Activated CD8-positive, alpha-beta T cell treated with anti-CD3 and anti-CD28 coated beads, Interleukin-2, amount 10 ng/mL, durations not matched to agents 7 days and 5 days (primary cell): ENCODE results near the gene MTCH2. TPM values are rescaled to one million over a fixed set of nuclear protein-coding genes. Genes with fewer than 3 reads are reported as not detected.

ENCODE experiments used
- ATAC-seq: fragments of 150-1000 bp; cut with Tn5 transposase; one replicate; pipeline ENCODE4 v1.10.0; 2021; ENCODE audit warnings: moderate library complexity
- CTCF ChIA-PET: fragments of 350-600 bp; sonication (Branson Sonifier 250); formaldehyde crosslinking; loops from one replicate; lab custom pipeline; 2021; ENCODE audit warnings: antibody characterized with exemption; lab: Charles Lee
- POLR2A ChIA-PET: fragments of 350-600 bp; sonication (Branson Sonifier 250); formaldehyde crosslinking; loops from one replicate; lab custom pipeline; 2021; ENCODE audit warnings: antibody characterized with exemption; lab: Charles Lee
- DNase-seq: peaks from one replicate; pipeline ENCODE4 v3.0.0-alpha.2; 2020
- H3K27ac Mint-ChIP-seq: one replicate; pipeline ENCODE4 v1.8.0; 2021; ENCODE audit warnings: mild to moderate bottlenecking, mixed read lengths
- H3K27me3 Mint-ChIP-seq: one replicate; pipeline ENCODE4 v1.8.0; 2021; ENCODE audit warnings: low read depth, mixed read lengths
- H3K36me3 Mint-ChIP-seq: one replicate; pipeline ENCODE4 v1.8.0; 2021; ENCODE audit warnings: low read depth, mixed read lengths
- H3K4me1 Mint-ChIP-seq: one replicate; pipeline ENCODE4 v1.8.0; 2021; ENCODE audit warnings: low read depth, mixed read lengths
- H3K4me3 Mint-ChIP-seq: one replicate; pipeline ENCODE4 v1.8.0; 2021; ENCODE audit warnings: mild to moderate bottlenecking, mixed read lengths
- H3K9me3 Mint-ChIP-seq: one replicate; pipeline ENCODE4 v1.8.0; 2022; ENCODE audit warnings: mixed read lengths; ENCODE audit not compliant: insufficient read depth
- total RNA-seq, 2 experiments: library from RNA; stranded (reverse); gene quantifications; one replicate each; pipeline ENCODE4 v1.2.3, GENCODE V29; 2021

The MTCH2 gene
- total RNA-seq, 2 experiments from 2014 or later: 110 to 115 TPM

DNA sequence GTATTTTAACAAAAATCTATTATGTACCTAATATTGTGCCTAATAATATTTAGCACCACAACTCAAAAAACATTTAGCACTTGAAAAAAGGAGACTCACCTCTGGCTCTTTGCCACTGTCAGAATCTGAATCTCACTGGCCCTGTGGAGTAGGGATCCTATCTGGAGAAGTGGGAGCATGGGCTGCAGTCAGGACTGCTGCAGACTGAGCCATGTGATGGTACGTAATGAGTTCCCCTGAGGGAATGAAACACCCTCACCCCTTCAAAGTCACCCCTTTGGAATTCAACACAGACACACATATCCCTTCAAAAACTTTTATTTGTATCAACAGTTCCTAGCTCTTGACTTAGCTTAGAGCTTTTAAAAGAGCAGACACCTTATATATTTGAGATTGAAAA lies 70.5 kb downstream of the MTCH2 start:
- DNase-seq (no peak), ATAC-seq (no peak)
- Mint-ChIP-seq H3K36me3 (peaks cover 64% of the 10 kb centered on the region), H3K4me3 (no peak overlapping the region), H3K4me1 (peaks cover 5% of the 10 kb centered on the region), H3K27ac (no peak overlapping the region), H3K9me3 (no peaks in the 10 kb centered on the region), H3K27me3 (no peaks in the 10 kb centered on the region)
- CTCF ChIA-PET: interaction anchor here (1.0 kb wide), 1 partner anchor 19 kb away, joined by 3 read pairs; the partner anchor contains the start of gene CELF1
- POLR2A ChIA-PET: no interaction called here

DNA sequence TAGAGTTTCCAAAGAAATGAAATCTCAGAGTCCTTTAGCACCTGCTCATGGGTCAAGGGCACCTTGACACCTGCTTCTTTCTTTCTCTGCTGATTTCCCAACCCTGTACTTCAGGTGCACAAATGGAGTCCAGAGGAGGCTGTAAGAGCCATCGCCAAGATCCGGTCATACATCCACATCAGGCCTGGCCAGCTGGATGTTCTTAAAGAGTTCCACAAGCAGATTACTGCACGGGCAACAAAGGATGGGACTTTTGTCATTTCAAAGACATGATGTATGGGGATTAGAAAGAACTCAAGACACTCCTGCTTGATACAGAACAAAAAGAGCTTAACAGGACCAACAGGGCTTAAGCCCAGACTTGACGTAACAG lies 71.0 kb downstream of the MTCH2 start:
- ATAC-seq: no peak
- CTCF ChIA-PET: interaction anchor here (1.0 kb wide), 1 partner anchor 18 kb away, joined by 3 read pairs; the partner anchor contains the start of gene CELF1
- Mint-ChIP-seq H3K4me3 (no peak overlapping the region), H3K4me1 (peaks cover 8% of the 10 kb centered on the region), H3K27ac (no peak overlapping the region), H3K27me3 (no peaks in the 10 kb centered on the region), H3K9me3 (no peaks in the 10 kb centered on the region), H3K36me3 (peaks cover 59% of the 10 kb centered on the region)
- POLR2A ChIA-PET: no interaction called here
- no peak for DNase-seq

DNA sequence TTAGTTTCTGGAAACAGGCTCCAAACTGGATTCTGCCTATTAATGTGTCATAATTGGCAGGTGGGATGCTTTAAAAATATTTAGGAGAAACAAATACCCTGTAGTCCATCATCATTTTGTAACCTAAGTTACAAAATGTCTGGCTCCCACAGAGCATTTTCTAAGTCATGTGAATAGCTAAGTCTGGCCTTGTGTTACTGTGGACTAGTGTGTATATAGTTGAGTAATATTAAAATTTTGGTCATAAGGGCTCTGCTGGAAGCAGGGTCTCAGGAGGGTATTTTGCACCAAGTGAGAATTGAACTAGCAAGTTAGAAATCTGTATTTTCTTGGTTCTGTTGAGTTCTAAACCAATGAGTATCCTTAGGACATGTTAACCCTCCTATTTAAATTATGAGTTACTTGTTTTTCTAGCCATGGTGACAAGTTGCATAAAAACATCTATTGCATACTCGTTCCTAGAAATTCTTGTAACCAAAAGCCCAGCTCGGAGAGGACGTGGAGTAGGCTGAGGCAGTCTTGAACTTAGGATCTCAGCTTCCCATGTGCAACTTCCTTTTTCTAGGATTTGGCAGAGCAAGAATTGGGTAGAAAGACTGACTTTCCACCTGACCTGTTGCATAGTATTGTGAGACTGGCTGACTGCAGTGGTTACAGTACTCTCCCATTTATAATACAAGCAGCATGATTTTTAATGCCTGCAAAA lies 71.6 kb downstream of the MTCH2 start:
- peaks cover 56% of the 10 kb centered on the region for H3K36me3 Mint-ChIP-seq
- ATAC-seq (no peak), DNase-seq (no peak)
- no peaks in the 10 kb centered on the region for H3K9me3 Mint-ChIP-seq
- H3K4me3 Mint-ChIP-seq: no peak overlapping the region
- POLR2A ChIA-PET: no interaction called here
- no peaks in the 10 kb centered on the region for H3K27me3 Mint-ChIP-seq
- H3K27ac Mint-ChIP-seq: no peak overlapping the region
- H3K4me1 Mint-ChIP-seq: peaks cover 12% of the 10 kb centered on the region
- CTCF ChIA-PET: interaction anchor here (0.9 to 1.0 kb wide), 2 partner anchors 18 kb away, joined by 3 read pairs; partner anchors contain the start of gene CELF1

DNA sequence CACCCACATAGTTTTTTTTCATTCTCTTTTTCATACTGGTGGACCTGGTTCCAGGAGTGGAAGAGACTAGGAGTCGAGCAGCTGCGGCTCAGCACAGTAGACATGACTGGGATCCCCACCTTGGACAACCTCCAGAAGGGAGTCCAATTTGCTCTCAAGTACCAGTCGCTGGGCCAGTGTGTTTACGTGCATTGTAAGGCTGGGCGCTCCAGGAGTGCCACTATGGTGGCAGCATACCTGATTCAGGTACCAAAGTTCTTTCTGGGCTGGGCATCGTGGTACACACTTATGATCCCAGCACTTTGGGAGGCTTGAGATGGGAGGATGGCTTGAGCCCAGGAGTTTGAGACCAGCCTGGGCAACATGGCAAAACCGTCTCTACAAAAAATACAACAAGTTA lies 72.7 kb downstream of the MTCH2 start:
- POLR2A ChIA-PET: no interaction called here
- Mint-ChIP-seq H3K9me3 (no peaks in the 10 kb centered on the region), H3K36me3 (peaks cover 48% of the 10 kb centered on the region), H3K27ac (no peak overlapping the region), H3K4me3 (no peak overlapping the region), H3K27me3 (no peaks in the 10 kb centered on the region), H3K4me1 (peaks cover 15% of the 10 kb centered on the region)
- DNase-seq (no peak), ATAC-seq (no peak)
- CTCF ChIA-PET: interaction anchor here (0.9 kb wide), 1 partner anchor 17 kb away, joined by 3 read pairs; the partner anchor contains the start of gene CELF1

Other genes starting within 250 kb of the MTCH2 start
- 10 to 100 TPM; 19.2 to 20.0 TPM for gene SLC39A13, start 234.0 kb downstream of the MTCH2 start, total RNA-seq
- 100 to 1,000 TPM; 179 TPM for gene PSMC3, start 216.1 kb downstream of the MTCH2 start, total RNA-seq
- 1 to 10 TPM in 1 of 2 experiments, under 1 TPM in 1; 0.45 to 1.2 TPM for gene RAPSN, start 193.4 kb downstream of the MTCH2 start, total RNA-seq
- gene CELF1, start 89.4 kb downstream of the MTCH2 start, total RNA-seq: 100 to 1,000 TPM; 104 to 111 TPM
- 10 to 100 TPM; 44.5 to 44.7 TPM for gene PTPMT1, start 77.0 kb downstream of the MTCH2 start, total RNA-seq
- 10 to 100 TPM; 17.7 to 20.7 TPM for gene KBTBD4, start 63.6 kb downstream of the MTCH2 start, total RNA-seq
- gene NDUFS3, start 63.5 kb downstream of the MTCH2 start, total RNA-seq: 100 to 1,000 TPM; 114 to 121 TPM
- not detected for gene FAM180B, start 55.9 kb downstream of the MTCH2 start, total RNA-seq
- gene C1QTNF4, start 48.1 kb downstream of the MTCH2 start, total RNA-seq: not detected
- gene AGBL2, start 72.8 kb upstream of the MTCH2 start, total RNA-seq: 1 to 10 TPM; 5.6 to 7.8 TPM
- 100 to 1,000 TPM; 129 to 136 TPM for gene FNBP4, start 124.8 kb upstream of the MTCH2 start, total RNA-seq
- 10 to 100 TPM; 67.8 to 70.8 TPM for gene NUP160, start 205.8 kb upstream of the MTCH2 start, total RNA-seq